Measurements from ENCODE around the gene RGR. TPM values are rescaled to one million over a fixed set of nuclear protein-coding genes. Genes with fewer than 3 reads are reported as not detected.

RGR gene
- total RNA-seq, 1 experiment from 2014 or later, result not detected

DNA sequence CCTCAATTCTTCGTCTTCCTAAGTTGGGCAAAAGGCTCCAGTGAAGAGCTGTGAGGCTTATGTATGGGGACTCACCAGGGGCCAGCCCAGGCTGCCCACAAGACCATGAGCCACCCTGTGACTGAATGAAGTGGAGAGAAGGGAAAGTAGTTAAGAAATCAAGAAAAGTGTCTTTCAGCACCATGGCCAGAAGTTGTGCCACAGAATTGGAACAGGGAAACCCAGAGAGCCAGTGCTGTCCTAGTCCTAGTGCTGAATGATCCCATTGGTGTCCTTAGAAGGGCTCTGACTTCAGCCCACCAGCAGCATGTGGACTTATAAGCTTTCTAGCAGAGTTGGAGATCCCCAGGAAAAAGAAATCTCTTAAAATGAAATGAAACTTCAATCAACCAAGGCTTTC, 46.5 kb downstream of the RGR start (continued):
- TF ChIP-seq, protein P1, sequence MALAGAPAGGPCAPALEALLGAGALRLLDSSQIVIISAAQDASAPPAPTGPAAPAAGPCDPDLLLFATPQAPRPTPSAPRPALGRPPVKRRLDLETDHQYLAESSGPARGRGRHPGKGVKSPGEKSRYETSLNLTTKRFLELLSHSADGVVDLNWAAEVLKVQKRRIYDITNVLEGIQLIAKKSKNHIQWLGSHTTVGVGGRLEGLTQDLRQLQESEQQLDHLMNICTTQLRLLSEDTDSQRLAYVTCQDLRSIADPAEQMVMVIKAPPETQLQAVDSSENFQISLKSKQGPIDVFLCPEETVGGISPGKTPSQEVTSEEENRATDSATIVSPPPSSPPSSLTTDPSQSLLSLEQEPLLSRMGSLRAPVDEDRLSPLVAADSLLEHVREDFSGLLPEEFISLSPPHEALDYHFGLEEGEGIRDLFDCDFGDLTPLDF (CRISPR knock-in tag; IDR thresholded peaks at IDR 0.05), result peak; percentile 90; the same call in 1 of the 2 replicates
- TF ChIP-seq TEAD1 (CRISPR knock-in tag; IDR thresholded peaks at IDR 0.05) (peak; percentile 95), TCF7 (CRISPR knock-in tag; IDR thresholded peaks at IDR 0.05; ENCODE audit: low read depth) (peak; percentile 85; the same call in 1 of the 2 replicates), ZNF138 (CRISPR knock-in tag; conservative IDR thresholded peaks at IDR 0.05) (peak; percentile 47; the same call in 1 of the 2 replicates), GABPB1 (CRISPR knock-in tag; IDR thresholded peaks at IDR 0.05) (no peak), FOXP1 (CRISPR knock-in tag; IDR thresholded peaks at IDR 0.05; ENCODE audit: borderline replicate concordance) (peak; percentile 46; the same call in 1 of the 2 replicates), ZNF121 (CRISPR knock-in tag; IDR thresholded peaks at IDR 0.05) (0 out of 2 replicates have a peak, but pooled peaks have one; percentile 9), RELA (CRISPR knock-in tag; IDR thresholded peaks at IDR 0.05; ENCODE audit: borderline replicate concordance) (peak; percentile 74; the same call in 1 of the 2 replicates), ESRRA (CRISPR knock-in tag; IDR thresholded peaks at IDR 0.05; ENCODE audit: borderline replicate concordance) (peak; percentile 94; the same call in 1 of the 2 replicates), ZNF396 (CRISPR knock-in tag; IDR thresholded peaks at IDR 0.05; ENCODE audit: borderline replicate concordance) (peak; percentile 93; the same call in 1 of the 2 replicates), ETV6 (CRISPR knock-in tag; IDR thresholded peaks at IDR 0.05) (peak; percentile 77; the same call in 1 of the 2 replicates), MYBL2 (CRISPR knock-in tag; IDR thresholded peaks at IDR 0.05) (peak; percentile 75; the same call in 1 of the 2 replicates), RORB (CRISPR knock-in tag; IDR thresholded peaks at IDR 0.05) (no peak), ATF1 (CRISPR knock-in tag; IDR thresholded peaks at IDR 0.05) (peak; percentile 59; the same call in 1 of the 2 replicates), EMX1 (CRISPR knock-in tag; IDR thresholded peaks at IDR 0.05) (peak; percentile 70; the same call in 1 of the 2 replicates), NFATC4 (CRISPR knock-in tag; IDR thresholded peaks at IDR 0.05) (no peak), ZNF416 (CRISPR knock-in tag; IDR thresholded peaks at IDR 0.05) (no peak), ZNF317 (CRISPR knock-in tag; IDR thresholded peaks at IDR 0.05; ENCODE audit: borderline replicate concordance, low read depth) (0 out of 2 replicates have a peak, but pooled peaks have one; percentile 45), GTF2I (CRISPR knock-in tag; conservative IDR thresholded peaks at IDR 0.05) (no peak)
- TF ChIP-seq, protein P2, sequence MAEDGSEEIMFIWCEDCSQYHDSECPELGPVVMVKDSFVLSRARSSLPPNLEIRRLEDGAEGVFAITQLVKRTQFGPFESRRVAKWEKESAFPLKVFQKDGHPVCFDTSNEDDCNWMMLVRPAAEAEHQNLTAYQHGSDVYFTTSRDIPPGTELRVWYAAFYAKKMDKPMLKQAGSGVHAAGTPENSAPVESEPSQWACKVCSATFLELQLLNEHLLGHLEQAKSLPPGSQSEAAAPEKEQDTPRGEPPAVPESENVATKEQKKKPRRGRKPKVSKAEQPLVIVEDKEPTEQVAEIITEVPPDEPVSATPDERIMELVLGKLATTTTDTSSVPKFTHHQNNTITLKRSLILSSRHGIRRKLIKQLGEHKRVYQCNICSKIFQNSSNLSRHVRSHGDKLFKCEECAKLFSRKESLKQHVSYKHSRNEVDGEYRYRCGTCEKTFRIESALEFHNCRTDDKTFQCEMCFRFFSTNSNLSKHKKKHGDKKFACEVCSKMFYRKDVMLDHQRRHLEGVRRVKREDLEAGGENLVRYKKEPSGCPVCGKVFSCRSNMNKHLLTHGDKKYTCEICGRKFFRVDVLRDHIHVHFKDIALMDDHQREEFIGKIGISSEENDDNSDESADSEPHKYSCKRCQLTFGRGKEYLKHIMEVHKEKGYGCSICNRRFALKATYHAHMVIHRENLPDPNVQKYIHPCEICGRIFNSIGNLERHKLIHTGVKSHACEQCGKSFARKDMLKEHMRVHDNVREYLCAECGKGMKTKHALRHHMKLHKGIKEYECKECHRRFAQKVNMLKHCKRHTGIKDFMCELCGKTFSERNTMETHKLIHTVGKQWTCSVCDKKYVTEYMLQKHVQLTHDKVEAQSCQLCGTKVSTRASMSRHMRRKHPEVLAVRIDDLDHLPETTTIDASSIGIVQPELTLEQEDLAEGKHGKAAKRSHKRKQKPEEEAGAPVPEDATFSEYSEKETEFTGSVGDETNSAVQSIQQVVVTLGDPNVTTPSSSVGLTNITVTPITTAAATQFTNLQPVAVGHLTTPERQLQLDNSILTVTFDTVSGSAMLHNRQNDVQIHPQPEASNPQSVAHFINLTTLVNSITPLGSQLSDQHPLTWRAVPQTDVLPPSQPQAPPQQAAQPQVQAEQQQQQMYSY (CRISPR knock-in tag; IDR thresholded peaks at IDR 0.05), result no peak
- TF ChIP-seq, protein P3, sequence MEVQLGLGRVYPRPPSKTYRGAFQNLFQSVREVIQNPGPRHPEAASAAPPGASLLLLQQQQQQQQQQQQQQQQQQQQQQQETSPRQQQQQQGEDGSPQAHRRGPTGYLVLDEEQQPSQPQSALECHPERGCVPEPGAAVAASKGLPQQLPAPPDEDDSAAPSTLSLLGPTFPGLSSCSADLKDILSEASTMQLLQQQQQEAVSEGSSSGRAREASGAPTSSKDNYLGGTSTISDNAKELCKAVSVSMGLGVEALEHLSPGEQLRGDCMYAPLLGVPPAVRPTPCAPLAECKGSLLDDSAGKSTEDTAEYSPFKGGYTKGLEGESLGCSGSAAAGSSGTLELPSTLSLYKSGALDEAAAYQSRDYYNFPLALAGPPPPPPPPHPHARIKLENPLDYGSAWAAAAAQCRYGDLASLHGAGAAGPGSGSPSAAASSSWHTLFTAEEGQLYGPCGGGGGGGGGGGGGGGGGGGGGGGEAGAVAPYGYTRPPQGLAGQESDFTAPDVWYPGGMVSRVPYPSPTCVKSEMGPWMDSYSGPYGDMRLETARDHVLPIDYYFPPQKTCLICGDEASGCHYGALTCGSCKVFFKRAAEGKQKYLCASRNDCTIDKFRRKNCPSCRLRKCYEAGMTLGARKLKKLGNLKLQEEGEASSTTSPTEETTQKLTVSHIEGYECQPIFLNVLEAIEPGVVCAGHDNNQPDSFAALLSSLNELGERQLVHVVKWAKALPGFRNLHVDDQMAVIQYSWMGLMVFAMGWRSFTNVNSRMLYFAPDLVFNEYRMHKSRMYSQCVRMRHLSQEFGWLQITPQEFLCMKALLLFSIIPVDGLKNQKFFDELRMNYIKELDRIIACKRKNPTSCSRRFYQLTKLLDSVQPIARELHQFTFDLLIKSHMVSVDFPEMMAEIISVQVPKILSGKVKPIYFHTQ (CRISPR knock-in tag; IDR thresholded peaks at IDR 0.05), result no peak
- TF ChIP-seq, protein P4, sequence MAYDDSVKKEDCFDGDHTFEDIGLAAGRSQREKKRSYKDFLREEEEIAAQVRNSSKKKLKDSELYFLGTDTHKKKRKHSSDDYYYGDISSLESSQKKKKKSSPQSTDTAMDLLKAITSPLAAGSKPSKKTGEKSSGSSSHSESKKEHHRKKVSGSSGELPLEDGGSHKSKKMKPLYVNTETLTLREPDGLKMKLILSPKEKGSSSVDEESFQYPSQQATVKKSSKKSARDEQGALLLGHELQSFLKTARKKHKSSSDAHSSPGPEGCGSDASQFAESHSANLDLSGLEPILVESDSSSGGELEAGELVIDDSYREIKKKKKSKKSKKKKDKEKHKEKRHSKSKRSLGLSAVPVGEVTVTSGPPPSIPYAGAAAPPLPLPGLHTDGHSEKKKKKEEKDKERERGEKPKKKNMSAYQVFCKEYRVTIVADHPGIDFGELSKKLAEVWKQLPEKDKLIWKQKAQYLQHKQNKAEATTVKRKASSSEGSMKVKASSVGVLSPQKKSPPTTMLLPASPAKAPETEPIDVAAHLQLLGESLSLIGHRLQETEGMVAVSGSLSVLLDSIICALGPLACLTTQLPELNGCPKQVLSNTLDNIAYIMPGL (CRISPR knock-in tag; IDR thresholded peaks at IDR 0.05), result no peak
- TF ChIP-seq, protein P5, sequence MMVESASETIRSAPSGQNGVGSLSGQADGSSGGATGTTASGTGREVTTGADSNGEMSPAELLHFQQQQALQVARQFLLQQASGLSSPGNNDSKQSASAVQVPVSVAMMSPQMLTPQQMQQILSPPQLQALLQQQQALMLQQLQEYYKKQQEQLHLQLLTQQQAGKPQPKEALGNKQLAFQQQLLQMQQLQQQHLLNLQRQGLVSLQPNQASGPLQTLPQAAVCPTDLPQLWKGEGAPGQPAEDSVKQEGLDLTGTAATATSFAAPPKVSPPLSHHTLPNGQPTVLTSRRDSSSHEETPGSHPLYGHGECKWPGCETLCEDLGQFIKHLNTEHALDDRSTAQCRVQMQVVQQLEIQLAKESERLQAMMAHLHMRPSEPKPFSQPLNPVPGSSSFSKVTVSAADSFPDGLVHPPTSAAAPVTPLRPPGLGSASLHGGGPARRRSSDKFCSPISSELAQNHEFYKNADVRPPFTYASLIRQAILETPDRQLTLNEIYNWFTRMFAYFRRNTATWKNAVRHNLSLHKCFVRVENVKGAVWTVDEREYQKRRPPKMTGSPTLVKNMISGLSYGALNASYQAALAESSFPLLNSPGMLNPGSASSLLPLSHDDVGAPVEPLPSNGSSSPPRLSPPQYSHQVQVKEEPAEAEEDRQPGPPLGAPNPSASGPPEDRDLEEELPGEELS (CRISPR knock-in tag; IDR thresholded peaks at IDR 0.05), result peak; percentile 98
- TF ChIP-seq, protein P6, sequence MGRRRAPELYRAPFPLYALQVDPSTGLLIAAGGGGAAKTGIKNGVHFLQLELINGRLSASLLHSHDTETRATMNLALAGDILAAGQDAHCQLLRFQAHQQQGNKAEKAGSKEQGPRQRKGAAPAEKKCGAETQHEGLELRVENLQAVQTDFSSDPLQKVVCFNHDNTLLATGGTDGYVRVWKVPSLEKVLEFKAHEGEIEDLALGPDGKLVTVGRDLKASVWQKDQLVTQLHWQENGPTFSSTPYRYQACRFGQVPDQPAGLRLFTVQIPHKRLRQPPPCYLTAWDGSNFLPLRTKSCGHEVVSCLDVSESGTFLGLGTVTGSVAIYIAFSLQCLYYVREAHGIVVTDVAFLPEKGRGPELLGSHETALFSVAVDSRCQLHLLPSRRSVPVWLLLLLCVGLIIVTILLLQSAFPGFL (CRISPR knock-in tag; IDR thresholded peaks at IDR 0.05; ENCODE audit: borderline replicate concordance), result peak; percentile 96; the same call in 1 of the 2 replicates
- TF ChIP-seq, protein P7, sequence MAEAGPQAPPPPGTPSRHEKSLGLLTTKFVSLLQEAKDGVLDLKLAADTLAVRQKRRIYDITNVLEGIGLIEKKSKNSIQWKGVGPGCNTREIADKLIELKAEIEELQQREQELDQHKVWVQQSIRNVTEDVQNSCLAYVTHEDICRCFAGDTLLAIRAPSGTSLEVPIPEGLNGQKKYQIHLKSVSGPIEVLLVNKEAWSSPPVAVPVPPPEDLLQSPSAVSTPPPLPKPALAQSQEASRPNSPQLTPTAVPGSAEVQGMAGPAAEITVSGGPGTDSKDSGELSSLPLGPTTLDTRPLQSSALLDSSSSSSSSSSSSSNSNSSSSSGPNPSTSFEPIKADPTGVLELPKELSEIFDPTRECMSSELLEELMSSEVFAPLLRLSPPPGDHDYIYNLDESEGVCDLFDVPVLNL (CRISPR knock-in tag; IDR thresholded peaks at IDR 0.05; ENCODE audit: borderline replicate concordance, low read depth), result peak; percentile 86
- TF ChIP-seq, protein P8, sequence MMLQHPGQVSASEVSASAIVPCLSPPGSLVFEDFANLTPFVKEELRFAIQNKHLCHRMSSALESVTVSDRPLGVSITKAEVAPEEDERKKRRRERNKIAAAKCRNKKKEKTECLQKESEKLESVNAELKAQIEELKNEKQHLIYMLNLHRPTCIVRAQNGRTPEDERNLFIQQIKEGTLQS (CRISPR knock-in tag; conservative IDR thresholded peaks at IDR 0.05), result no peak

All from WTC11 (cell line).